Measurements from ENCODE around the gene EPHA7.

EPHA7 gene

DNA sequence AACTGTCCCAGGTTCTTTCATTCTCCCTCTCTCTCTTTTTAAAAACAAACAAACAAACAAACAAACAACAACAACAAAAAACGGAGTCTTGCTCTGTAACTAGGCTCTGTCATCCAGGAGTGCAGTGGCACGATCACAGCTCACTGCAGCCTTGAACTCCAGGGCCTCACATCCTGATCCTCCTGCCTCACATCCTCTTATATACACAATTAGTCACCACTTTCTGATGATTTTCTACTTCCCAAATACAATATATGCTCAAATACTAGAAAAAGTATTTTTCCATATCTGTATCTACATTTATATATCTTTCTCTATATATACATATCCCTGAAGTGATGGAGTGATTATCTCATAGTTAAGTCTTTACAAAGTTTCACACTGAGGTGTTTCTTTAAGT, 170.7 kb downstream of the EPHA7 start:
- DNase-seq (ENCODE audit: low read depth) = no peak

DNA sequence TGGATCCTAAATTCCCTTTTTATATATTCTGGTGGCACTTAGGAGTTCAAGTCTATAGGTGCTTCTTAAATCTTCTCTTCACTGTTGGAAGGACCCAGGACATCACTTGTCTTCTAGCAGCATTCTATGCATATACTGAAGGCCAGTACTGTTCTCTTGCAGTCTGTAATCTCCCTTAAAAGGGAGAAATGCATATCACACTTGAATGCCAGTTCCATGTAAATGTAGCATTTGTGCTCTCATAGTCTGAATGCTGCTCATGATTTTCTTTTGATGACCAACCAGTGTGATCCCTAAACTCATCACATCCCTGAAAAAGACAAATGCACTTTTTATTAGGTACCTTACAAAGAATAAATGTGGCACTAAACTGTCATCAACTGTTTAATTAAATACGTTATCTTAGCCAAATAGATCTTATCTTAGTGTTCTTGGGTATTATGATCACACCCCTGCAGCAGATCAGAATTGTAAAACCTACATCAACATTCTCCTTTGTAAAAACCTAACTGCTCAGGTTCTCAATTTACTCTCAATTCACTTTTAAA, 176.1 kb downstream of the EPHA7 start:
- no peak for DNase-seq (ENCODE audit: low read depth)

DNA sequence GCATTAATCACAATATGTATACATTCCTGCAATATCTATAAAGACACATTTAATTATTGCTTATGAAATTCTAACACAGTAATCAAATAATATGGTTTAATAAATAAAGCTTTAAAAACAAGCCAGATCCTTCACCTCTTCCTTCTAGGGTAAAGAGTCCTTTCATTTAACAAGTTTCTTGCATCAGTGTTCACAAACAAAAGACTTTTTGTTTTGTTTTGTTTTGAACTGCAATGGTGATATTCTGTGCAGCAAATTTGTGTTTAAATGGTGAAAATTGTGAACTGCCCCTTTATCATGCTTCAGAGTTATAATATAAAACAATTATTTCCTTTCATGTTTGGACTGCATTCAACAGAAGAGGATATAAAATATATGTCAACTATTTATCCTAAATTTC, 177.3 kb downstream of the EPHA7 start:
- no peak for DNase-seq (ENCODE audit: low read depth)

DNA sequence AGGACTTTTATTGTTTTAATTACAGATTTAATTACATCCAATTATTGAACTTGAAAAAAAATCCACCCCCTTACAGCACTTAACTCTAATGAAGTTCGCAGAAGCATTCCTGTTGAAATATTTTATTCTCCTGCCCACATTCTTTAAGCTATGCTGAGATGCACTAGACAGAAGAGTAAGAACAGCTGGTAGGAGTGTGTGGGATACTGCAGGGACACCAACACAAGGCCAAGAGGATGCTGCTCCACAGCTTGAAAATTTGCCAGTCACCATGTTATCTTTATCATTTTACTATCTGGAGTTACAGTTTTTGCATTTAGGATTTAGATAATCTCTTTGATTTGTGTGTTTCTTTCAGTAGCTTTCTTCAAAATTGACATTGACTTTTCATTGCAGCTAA, 180.7 kb downstream of the EPHA7 start:
- no peak for DNase-seq (ENCODE audit: low read depth)

DNA sequence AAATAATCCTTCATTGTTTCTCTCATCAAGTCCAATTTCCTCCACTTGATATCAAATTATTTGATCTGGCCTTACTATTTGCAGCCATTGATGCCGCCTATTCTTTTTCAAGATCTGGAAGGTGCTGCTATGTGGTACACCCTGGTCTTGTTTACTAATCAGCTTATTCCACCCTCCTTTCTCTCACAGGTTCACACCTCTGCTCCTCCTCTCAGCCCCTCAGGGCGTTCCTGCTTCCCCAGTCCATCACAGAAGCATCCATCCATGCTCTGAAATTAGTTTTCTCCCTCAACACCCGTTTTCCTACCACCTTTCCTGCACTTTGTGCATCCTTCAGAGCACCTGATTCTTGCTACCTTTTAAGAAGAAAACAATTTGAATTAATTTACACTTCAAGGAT, 183.6 kb downstream of the EPHA7 start:
- no peak for DNase-seq (ENCODE audit: low read depth)

DNA sequence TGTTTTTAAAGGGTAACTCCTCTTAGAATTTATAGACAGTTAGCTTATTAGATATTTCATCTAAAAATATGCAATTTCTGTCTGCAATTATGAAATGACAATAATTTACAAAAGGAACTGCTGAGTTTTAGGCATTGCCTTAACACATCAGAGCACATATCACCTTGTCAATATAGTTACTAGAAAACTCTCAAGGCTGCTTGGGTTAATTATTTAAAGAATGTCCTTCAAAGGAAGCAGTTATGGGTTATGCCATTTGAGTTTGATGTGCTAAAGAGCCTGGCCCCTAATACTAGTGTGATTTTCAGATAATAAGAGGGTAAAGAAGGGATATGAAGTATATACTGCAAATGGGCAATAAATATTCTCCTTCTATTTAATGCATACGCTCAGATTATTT, 192.5 kb downstream of the EPHA7 start:
- DNase-seq (ENCODE audit: low read depth) = no peak

DNA sequence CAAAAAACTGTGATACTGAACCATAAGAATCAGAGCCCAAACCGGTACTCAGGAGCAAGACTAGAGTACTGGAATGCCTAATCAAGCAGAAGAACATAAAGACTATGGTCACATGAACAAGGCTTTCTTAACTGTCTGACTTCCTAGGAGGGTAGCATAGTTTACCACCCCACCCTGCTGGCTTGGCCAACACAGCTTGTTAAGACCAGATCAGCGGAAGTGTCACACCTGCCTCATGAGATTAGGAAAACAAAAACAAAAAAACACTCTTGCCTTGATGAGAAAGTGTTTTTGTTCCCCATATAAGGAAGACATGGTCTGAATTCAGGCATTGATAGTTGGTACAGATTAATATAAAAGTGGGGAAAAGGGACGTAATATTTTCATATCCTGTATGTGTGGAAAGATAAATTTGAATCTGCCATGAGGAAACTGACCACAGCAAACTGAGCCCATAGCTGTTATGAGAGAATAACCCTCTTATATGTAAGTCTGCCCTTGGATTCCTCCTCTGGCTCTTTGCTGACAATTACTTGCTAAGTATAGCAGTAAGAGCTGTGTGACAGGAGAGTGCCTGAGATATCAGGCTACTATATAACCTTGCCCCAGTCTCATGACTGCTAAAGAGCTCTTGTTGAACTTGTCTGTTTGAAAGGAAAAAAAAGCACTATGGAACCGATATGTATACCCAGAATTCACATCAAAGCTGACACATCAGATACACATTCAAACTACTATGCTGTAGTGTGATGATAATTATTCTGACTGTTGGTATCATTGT, 197.1 kb downstream of the EPHA7 start:
- no peak for DNase-seq (ENCODE audit: low read depth)

DNA sequence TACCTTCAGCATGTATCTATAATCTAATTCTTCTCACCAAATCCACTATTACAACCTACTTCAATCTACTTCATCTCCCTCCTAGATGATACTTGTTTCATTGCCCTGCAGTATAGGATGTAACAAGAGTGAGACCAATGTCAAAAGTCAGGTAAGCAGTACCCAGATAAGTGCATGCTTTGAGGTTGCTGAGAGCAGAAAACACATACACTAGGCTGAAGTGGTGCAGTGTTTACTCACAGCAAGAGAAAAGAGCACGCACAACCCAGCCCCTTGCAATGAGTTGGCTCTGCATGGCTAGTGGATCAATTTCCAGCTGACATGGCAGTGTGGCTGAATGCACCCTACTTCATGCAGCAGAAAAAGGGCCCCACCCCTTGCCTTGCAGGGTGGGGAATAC, 199.9 kb downstream of the EPHA7 start:
- no peak for DNase-seq (ENCODE audit: low read depth)

DNA sequence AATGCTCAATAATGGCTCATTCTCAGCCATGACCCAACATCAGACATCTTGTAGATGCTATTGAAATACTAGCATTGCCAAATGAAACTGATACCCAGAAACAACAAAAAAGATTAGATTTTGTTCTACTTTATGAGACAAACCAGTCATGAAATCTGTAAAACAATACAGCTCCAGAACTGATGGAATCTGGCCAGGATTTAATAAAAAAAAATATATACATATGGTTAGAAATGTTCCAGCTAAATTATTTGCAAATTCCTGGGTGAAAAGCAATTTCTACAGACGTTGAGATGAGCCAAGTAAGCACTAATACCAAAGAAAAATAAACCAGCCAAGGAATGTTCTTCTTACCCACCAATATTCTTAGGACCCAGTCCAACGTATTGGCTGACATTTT, 201.3 kb downstream of the EPHA7 start:
- no peak for DNase-seq (ENCODE audit: low read depth)

DNA sequence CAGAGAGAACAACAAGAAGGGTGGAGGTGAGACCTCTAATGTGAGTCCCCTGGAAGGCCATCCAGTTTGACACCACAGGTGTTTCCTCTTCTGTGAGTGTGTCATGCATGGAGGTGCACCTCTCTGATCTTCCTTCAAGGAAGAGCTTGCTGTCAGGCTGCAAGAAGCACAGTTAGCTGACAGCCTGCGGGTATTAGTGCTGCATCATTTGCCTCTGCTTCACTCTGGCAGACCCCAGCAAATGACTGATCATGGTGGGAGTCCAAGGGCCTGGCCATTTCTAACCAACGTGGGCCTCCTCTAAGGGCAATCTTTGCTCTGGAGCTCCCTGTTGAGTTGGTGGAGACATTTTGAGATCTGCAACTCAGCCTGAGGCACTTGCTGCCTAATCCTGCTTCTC, 206.3 kb downstream of the EPHA7 start:
- no peak for DNase-seq (ENCODE audit: low read depth)

DNA sequence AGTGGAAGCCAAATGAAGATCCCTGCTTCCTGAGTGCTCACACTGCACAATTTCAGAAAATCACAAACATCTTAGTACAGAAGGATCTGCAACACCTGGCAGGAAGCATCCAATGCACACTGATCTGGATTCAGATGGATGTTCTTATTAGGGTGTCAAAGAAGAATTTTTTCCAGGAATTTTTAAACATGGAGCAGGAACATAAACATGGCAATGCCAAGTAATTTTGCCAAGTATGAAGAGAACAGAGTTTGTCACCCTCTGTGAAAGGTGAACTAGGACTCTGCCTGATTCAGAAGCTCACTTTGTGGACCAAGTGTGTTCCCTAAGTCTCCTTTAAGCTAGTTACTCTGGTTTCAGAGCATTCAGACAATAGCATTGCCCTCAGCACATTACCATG, 208.5 kb downstream of the EPHA7 start:
- no peak for DNase-seq (ENCODE audit: low read depth)

DNA sequence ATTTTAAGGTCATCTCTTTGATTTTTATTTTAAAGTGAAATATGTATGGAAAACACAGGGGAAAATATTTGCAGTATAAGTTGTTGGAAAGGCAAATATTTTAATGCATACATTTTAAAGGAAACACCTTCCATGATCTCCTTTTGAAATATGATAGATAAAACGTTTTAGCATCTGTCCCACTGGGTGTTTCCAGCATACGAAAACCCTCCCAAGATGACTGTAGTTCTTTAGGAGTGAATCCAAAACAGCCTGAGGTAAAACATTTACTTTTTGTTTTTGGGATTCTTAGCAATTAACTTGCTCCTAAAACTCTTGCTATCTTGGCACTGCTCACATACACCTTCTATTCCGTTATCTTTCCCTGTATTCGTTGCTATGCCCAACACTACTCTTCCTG, 210.0 kb downstream of the EPHA7 start:
- no peak for DNase-seq (ENCODE audit: low read depth)

DNA sequence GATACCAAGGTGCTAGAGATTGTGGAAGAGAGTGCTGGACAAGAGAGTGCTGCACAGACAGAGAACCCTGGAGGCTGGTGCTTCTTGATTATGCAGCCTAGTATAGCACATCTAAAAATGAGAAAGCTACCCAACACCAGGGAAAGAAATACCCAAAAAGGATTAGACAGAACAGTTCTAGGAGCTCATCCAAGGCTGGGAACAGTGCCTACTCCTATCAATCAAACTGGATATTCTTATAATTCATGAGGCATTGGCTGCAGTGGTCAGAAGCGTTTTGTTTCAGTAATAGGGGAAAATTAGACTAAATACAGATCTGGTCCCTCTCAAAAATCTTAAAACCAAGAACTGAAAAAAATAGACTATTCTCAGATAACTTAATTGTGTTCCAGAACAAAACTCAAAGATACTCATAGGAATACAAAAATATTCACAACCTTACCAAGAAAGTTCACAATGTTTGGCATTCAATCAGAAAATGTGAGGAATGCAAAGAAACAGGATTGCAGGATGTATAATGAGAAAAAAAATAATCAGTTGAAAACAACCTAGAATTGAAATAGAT, 222.9 kb downstream of the EPHA7 start:
- no peak for DNase-seq (ENCODE audit: low read depth)

DNA sequence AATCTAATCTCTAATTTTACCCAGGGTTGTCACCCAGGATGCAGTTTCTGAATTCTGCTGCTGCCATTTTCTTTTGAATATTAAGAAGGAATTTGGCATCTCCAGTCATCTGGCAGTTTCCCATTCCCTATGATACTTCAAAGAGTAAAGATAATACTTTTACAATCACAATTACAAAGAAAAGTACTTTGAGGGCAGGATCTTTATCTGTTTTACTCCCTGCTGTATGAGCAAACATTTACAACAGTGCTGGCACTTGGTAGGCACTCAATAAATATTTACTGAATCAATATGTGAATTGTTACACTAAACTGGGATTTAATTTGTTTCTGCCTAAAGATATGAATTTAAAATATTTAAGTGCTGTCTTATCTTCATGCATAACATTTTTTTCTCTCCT, 224.9 kb downstream of the EPHA7 start:
- DNase-seq (ENCODE audit: low read depth) = no peak

DNA sequence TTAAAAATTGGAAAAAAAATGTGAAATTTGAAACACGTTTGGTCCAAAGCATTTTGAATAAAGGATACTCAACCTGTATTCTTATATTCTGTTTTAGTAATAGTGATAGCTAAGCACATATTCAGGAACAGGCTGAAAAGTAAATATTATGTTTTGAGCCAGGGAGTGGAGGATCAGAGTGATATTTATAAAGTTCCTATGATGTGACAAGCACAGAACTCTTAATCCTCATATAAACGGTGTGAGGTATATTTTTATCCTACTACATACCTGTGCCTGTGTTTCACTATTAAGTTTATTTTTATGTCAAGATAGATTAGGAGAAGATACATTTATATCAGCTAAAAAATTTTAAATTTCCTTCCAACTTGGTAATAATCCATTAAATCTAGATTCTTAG, 225.5 kb downstream of the EPHA7 start:
- DNase-seq (ENCODE audit: low read depth) = no peak

Measured in stimulated activated CD8-positive, alpha-beta memory T cell treated with anti-CD3 and anti-CD28 coated beads, Interleukin-15, amount 100 ng/mL, for 1 hour (primary cell).